ENCODE results near the gene ALCAM.

ALCAM gene

GRCh38 chr3:105365081-105365390 is 1.7 kb upstream of the ALCAM start:
- H3K4me3 ChIP-seq (ENCODE audit: low read length), result peak overlapping the region; percentile 96

GRCh38 chr3:105365391-105366325 is 1.1 kb upstream of the ALCAM start:
- TF ChIP-seq CTCF (conservative IDR thresholded peaks at IDR 0.05; ENCODE audit: low read length), result no peak; the same call in none of the 2 replicates
- H3K4me3 ChIP-seq (ENCODE audit: low read length), result peak overlapping the region; percentile 96
- DNase-seq (ENCODE audit: low read depth), result peak; percentile 61

More at GRCh38 chr3:105365081-105365390, 1.7 kb upstream of the ALCAM start:
- TF ChIP-seq CTCF (conservative IDR thresholded peaks at IDR 0.05; ENCODE audit: low read length), result 0 out of 2 replicates have a peak, but pooled peaks have one; percentile 4
- DNase-seq (ENCODE audit: low read depth), result no peak

- TF ChIP-seq CTCF (conservative IDR thresholded peaks at IDR 0.05; ENCODE audit: low read length), result no peak
- H3K4me3 ChIP-seq (ENCODE audit: low read length), result peak overlapping the region; percentile 96
- DNase-seq (ENCODE audit: low read depth), result no peak
Observed at GRCh38 chr3:105367063-105367405, 325 bp downstream of the ALCAM start.

GRCh38 chr3:105367406-105368213 is 901 bp downstream of the ALCAM start:
- TF ChIP-seq CTCF (conservative IDR thresholded peaks at IDR 0.05; ENCODE audit: low read length), result peak; percentile 33
- peak overlapping the region; percentile 96 for H3K4me3 ChIP-seq (ENCODE audit: low read length)
- peak; percentile 69 for DNase-seq (ENCODE audit: low read depth)

- peak; percentile 64 for DNase-seq (ENCODE audit: low read depth)
- no peak for TF ChIP-seq CTCF (conservative IDR thresholded peaks at IDR 0.05; ENCODE audit: low read length)
Observed at GRCh38 chr3:105368566-105369499, 2.1 kb downstream of the ALCAM start.

GRCh38 chr3:105369500-105370371 is 3.0 kb downstream of the ALCAM start:
- peak; percentile 82 for TF ChIP-seq CTCF (conservative IDR thresholded peaks at IDR 0.05; ENCODE audit: low read length)
- peak; percentile 73 for DNase-seq (ENCODE audit: low read depth)
- peak overlapping the region; percentile 96 for H3K4me3 ChIP-seq (ENCODE audit: low read length)

More at GRCh38 chr3:105368566-105369499, 2.1 kb downstream of the ALCAM start:
- peak overlapping the region; percentile 96 for H3K4me3 ChIP-seq (ENCODE audit: low read length)
